RCC 7860 (cell line): ENCODE data around the gene TMPRSS5.
"Not testable (repeated sequence)": the region's sequence is repeated elsewhere in the genome, so short reads cannot be mapped to it uniquely, and the experiment has no call there.

Experiments
- DNase-seq: peaks from one replicate; pipeline ENCODE4 v3.0.0-alpha.2; 2015; ENCODE audit warnings: low spot score
- FAIRE-seq: peaks from 2 replicates; lab custom pipeline; 2012; peaks lifted over from hg19 to GRCh38; lab: Jason Lieb, UNC

Gene TMPRSS5

GRCh38 chr11:113705871-113706655 lies at the start of gene TMPRSS5:
Gene TMPRSS5, minus strand, starts transcription at chr11:113706308. Its CDS starts 84 bp downstream, at chr11:113706224.
- FAIRE-seq = no peak
- DNase-seq = no peak

- no peak for FAIRE-seq
- no peak for DNase-seq
These were observed 46.8 kb upstream of the TMPRSS5 start for GRCh38 chr11:113752932-113753331.

DNA sequence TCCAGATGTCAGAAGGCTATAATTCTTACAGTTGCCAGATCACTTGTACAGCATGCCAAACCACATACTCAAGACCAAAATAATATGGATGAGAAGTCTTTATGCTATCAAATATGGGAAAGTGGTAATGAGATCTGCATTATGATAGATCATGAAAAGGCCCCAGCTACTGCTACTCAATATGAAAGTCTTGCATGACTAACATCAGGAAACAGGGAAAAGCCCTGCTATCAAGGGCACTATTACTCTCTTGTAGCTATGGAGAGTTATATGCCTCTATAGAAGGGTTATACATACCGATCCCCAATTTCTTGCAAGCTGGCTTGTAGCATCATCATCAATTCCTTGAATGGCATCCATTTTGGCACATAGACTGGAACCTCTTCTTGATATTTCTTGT lies 30.2 kb upstream of the TMPRSS5 start:
- FAIRE-seq (no peak), DNase-seq (no peak)

DNA sequence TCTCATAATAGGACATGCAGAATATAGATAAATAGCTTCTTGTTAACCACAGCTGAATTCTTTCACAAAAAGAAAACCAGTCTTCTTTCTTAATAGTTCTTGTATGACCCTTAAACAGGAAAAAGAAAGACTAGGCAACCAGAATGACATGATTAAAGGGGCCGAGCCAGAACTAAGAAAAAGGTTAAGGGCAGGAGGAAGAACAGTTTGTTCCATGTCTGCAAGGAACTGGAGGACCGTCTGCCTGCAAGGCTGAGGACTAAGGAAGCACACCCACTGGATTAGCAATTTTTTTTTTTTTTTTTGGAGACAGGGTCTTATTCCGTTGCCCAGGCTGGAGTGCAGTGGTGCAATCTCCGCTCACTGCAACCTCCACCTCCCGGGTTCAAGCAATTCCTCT lies 26.0 kb upstream of the TMPRSS5 start:
- no peak for FAIRE-seq
- no peak for DNase-seq

DNA sequence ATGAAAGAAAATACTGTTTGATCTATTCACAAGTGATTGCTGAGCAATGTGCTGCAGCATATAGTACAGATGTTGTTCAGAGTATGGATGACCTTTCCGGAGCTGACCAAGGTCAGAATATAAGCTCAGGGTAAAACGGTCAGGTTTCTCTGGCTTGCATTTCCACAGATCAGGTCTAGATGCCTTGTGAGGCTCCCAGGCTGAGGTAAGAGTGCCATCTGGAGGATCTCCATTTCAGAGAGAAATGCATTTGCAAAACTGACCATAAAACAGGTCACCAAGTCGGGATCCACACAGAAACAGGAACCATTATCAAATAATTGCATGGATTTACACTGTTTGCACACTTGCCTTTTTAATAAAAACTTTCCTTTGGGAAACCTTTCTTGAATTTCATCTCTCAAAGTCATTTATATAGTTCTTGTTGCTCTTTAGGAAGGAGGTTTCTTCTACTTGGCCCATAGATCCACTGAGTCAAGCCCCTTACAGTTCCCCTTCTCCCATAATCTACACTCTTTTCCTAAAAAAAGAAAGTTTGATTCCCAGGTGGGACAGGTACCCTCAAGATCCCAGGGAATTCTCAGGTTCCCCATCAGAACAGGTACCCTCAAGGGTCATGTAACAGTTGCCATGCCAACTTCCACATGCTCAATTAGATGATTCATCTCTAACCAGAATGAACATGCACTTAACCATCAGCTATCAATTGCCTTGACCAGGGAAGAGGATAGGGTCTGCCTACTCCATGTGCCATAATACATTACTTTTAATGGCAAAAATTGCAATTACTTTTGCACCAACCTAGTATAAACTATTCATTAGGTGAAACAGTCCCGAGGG lies 25.0 kb upstream of the TMPRSS5 start:
- FAIRE-seq (no peak), DNase-seq (peak; percentile 29)

- no peak for FAIRE-seq
These were observed 23.3 kb upstream of the TMPRSS5 start for GRCh38 chr11:113729456-113729855.

DNA sequence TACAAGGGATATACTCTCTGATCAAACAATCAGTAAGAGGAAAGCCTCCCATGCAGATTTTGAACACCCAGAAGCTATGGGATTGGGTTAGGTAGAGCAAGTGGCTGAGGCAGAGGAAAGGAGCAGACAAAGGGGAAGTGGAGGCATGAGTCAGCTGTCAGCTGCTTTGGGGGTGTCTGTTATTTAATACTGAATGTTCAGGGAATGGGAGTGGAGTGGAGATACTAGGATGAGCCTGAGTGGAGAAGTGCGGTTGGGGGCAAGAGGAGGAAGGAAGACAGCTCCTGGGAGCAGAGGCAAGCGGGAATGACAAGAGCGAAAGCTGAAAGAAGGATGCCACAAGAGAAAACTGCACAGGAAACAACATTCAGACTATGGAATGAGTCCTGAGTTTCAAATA lies 22.7 kb upstream of the TMPRSS5 start:
- no peak for DNase-seq
- no peak for FAIRE-seq

More at GRCh38 chr11:113729456-113729855, 23.3 kb upstream of the TMPRSS5 start:
- no peak for DNase-seq

DNA sequence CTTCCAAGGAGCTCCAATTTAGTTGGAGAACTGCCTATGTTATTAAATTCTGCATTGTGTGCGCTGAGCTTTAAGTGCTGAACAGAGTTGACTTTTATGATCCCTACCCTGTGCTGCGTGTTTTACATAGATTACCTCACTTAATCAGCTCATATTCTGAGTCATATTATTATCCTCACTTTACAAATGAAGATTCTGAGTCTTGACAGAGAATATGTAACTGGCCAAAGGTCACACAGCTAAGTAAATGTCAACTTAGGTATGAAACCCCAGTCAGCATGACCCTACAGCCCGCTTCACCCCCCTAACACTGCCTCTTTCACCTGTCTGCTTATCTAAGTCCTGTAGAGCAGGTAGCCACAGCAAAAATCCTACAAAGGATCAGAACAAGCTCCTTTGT lies 19.8 kb upstream of the TMPRSS5 start:
- FAIRE-seq (no peak), DNase-seq (no peak)

GRCh38 chr11:113725407-113725806 lies 19.3 kb upstream of the TMPRSS5 start:
- no peak for FAIRE-seq

GRCh38 chr11:113724778-113725177 lies 18.7 kb upstream of the TMPRSS5 start:
- DNase-seq (no peak), FAIRE-seq (no peak)

More at GRCh38 chr11:113725407-113725806, 19.3 kb upstream of the TMPRSS5 start:
- no peak for DNase-seq

DNA sequence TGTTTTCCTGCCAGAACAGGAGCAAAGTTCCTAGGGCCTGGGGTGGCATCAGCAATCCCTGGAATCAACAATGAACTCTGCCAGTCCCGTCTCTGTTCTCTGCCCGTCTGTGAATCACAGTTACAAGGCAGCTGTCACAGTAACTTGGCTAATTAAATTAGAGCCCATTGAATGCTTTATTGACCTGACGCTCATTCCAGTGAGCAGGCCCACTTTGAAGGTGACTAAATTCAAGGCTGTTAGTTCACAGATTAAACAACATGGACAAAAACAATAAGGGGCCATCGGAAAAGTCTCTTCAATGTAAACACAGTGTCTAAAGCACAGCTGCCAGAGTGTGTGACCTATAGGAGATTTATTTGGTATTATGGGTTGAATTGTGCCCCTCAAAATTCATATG lies 17.7 kb upstream of the TMPRSS5 start:
- DNase-seq (no peak), FAIRE-seq (no peak)

GRCh38 chr11:113722934-113723333 lies 16.8 kb upstream of the TMPRSS5 start:
- DNase-seq (no peak), FAIRE-seq (no peak)

DNA sequence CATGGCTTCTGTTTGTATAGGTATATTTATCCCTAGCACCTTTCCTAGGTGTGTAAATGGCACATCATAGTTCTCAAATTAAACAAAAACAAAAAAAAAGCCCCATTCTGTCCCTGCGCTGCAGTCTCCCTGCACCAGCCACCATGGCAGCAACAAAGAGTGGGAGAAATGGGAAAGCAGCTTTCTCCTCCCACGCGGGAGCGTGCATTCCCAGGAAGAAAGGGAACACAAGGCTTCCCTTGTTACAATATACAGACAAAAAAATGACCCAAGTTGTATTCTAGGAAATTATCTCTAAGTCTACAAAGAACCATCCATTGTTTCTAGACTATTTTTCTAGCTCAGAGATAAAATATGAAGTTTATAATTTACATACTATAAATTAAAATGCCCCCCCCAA lies 16.1 kb upstream of the TMPRSS5 start:
- FAIRE-seq = no peak
- no peak for DNase-seq

DNA sequence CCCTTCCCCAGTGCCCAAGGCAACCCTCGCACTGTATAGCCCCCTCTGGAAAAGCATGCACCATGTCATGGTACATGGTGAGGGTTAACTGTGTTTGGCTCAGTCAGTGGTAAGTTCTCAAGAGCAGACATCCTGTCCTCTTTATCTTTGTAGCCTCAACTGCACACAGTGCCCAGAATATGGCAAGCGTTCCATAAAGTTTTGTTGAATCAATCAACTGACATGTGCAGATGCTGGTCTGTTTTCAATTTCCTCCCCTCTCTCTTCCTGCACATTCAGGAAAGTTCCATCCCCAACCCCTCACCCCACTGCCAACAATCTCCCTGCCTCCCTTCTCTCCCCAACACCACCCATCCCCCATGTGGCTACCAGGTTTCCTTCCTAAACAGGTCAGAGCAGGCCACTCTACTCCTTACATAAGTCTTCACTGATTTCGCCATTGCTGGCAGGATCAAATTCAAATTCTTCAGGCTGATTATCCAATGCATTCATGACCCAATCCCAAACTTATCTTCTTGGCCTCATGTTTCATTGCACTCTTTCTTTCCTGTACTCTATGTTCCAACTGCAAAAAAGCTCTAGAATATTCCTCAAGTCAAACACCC lies 15.5 kb upstream of the TMPRSS5 start:
- DNase-seq (no peak), FAIRE-seq (no peak)

DNA sequence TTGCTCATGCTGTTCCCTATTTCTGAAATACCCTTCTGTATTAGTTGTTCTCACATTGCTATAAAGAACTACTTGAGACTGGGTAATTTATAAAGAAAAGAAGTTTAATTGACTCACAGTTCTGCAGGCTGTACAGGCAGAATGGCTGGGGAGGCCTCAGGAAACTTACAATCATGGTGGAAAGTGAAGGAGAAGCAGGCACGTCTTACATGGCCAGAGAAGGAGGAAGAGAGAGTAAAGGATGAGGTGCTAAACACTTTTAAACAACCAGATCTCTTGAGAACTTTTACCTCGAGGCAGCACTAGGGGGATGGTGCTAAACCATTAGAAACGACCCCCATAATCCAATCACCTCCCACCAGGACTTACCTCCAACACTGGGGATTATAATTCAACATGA lies 14.4 kb upstream of the TMPRSS5 start:
- not testable (repeated sequence) for DNase-seq, FAIRE-seq

- FAIRE-seq (no peak), DNase-seq (no peak)
These were observed 9.9 kb upstream of the TMPRSS5 start for GRCh38 chr11:113715882-113716625.

DNA sequence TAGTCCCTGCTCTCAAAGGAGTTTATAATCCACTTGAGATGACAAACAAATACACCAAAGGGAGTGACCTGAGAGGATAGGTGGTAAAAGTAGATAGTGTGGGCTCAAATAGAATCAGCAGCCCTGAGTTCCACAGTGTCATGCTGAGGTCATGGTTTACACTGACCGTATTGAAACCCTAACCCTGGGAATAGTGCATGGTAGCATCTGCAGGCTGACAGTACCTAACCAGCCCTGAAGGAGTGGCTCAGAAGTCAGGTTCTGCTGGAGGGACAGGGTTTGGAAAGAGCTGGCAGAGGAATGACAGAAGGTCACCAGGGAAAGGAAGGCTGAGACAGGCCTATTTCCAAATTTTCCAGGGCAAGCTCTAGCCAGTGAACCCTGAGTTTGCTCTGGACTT lies 9.2 kb upstream of the TMPRSS5 start:
- no peak for DNase-seq
- FAIRE-seq = no peak

DNA sequence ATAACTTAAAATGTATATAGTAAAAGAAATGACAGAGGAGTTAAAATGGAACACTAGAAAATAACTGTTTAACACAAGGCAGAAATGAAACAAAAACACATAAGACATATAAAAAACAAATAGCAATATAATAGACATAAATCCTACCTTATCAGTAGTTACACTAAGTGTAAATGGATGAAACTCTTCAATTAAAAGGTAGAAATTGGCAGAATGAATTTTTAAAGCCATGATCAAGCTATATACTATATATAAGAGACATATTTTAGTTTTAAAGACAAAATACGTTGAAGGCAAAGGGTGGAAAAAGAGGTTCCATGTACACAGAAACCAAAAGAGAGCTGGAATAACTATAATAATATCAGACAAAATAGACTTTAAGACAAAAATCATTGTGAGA lies 4.9 kb upstream of the TMPRSS5 start:
- no peak for FAIRE-seq
- no peak for DNase-seq

GRCh38 chr11:113703551-113703950 lies 2.6 kb downstream of the TMPRSS5 start:
- not testable (repeated sequence) for FAIRE-seq, DNase-seq

GRCh38 chr11:113701491-113701890 lies 4.6 kb downstream of the TMPRSS5 start:
- no peak for DNase-seq

DNA sequence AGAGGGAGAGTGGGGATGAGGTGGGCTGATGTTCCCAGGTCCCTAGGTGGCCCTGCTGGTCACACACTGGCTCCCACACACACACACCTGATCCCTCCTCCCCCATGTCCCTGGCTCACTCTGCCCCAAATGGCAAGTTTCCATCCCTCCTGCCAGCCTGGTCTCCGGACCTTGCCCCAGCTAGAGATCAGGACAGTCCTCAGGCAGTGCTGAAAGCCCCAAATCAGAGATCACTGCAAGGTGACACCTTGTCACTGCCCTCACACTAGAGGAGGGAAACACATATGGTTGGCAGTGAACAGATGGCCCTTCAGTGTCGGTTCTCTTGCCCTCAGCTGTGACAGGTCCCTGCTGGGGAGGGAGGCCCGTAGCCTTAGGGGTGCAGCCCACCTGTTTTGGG lies 7.6 kb downstream of the TMPRSS5 start:
- no peak for DNase-seq
- FAIRE-seq = no peak

More at GRCh38 chr11:113701491-113701890, 4.6 kb downstream of the TMPRSS5 start:
- no peak for FAIRE-seq
